CD4-positive, CD25-positive, alpha-beta regulatory T cell (primary cell): Measurements from ENCODE around the gene HAP1. TPM values are rescaled to one million over a fixed set of nuclear protein-coding genes. Genes with fewer than 3 reads are reported as not detected.

Experiments used
- ATAC-seq, 2 donors: fragments of 150-1000 bp; cut with Tn5 transposase; one replicate each; pipeline ENCODE4 v1.10.0; 2021; ENCODE audit warnings: low read depth in 2 of 2, moderate number of reproducible peaks in 2 of 2, moderate library complexity in 1 of 2
- DNase-seq, 3 donors: peaks; one replicate each; pipeline versions ENCODE4 v3.0.0 to v3.0.0-alpha.2; 2012 to 2022; ENCODE audit warnings: mixed read lengths in 1 of 3
- H3K27ac ChIP-seq: one replicate; pipeline ENCODE4 v1.7.0; 2013; ENCODE audit warnings: mild to moderate bottlenecking, low read length; ENCODE audit not compliant: insufficient read depth, poor library complexity, severe bottlenecking
- H3K27me3 ChIP-seq: one replicate; pipeline ENCODE4 v1.7.0; 2013; ENCODE audit warnings: low read length; ENCODE audit not compliant: control insufficient read depth, insufficient read depth
- H3K36me3 ChIP-seq: one replicate; pipeline ENCODE4 v1.7.0; 2013; ENCODE audit warnings: mild to moderate bottlenecking, low read length, moderate library complexity; ENCODE audit not compliant: control insufficient read depth, insufficient read depth
- H3K4me1 ChIP-seq: 2 replicates; pipeline ENCODE4 v1.7.0; 2013; ENCODE audit warnings: mild to moderate bottlenecking, low read length; ENCODE audit not compliant: insufficient read depth, control insufficient read depth, poor library complexity, severe bottlenecking
- H3K4me3 ChIP-seq: one replicate; pipeline ENCODE4 v1.7.0; 2013; ENCODE audit warnings: low read depth, mild to moderate bottlenecking, low read length, moderate library complexity
- H3K9me3 ChIP-seq, 2 experiments: 1 replicate in 1 of 2; 2 replicates in 1 of 2; pipeline ENCODE4 v1.7.0; 2013; ENCODE audit warnings: low read length in 2 of 2, mild to moderate bottlenecking in 1 of 2, moderate library complexity in 1 of 2; ENCODE audit not compliant: control insufficient read depth in 2 of 2
- H3K27ac Mint-ChIP-seq, 3 donors: one replicate each; pipeline ENCODE4 v1.8.0; 2020 to 2022; ENCODE audit warnings: mild to moderate bottlenecking in 3 of 3, mixed read lengths in 3 of 3, moderate library complexity in 2 of 3
- H3K27me3 Mint-ChIP-seq: one replicate; pipeline ENCODE4 v1.8.0; 2022; ENCODE audit warnings: mild to moderate bottlenecking, mixed read lengths
- H3K36me3 Mint-ChIP-seq: one replicate; pipeline ENCODE4 v1.8.0; 2020; ENCODE audit warnings: mixed read lengths
- H3K4me1 Mint-ChIP-seq, 4 donors: one replicate each; pipeline ENCODE4 v1.8.0; 2020 to 2022; ENCODE audit warnings: mixed read lengths in 4 of 4, mild to moderate bottlenecking in 1 of 4
- H3K4me3 Mint-ChIP-seq, 4 donors: one replicate each; pipeline ENCODE4 v1.8.0; 2020 to 2022; ENCODE audit warnings: mild to moderate bottlenecking in 4 of 4, mixed read lengths in 4 of 4, moderate library complexity in 3 of 4
- H3K9me3 Mint-ChIP-seq, 7 donors: one replicate each; pipeline ENCODE4 v1.8.0; 2020 to 2022; ENCODE audit warnings: mixed read lengths in 7 of 7, mild to moderate bottlenecking in 3 of 7, moderate library complexity in 2 of 7
- polyA plus RNA-seq, 4 donors: library from polyadenylated mRNA; unstranded; fragments of 300-500 nt; fragmentation: Illumina TruSeq; gene quantifications; one replicate each; pipeline ENCODE4 v1.2.3, GENCODE V29; 2021
- total RNA-seq: library from RNA; stranded (reverse); gene quantifications from one replicate; pipeline ENCODE4 v1.2.3, GENCODE V29; 2022

HAP1 gene
- total and polyA plus RNA-seq, 5 donors from 2014 or later, result 0.35 to 2.1 (median 0.62) TPM

- Histone ChIP-seq H3K9me3 (no peaks in the 10 kb centered on the region), H3K4me3 (no peak overlapping the region), H3K27ac (no peak overlapping the region), H3K4me1 (peaks cover 15% of the 10 kb centered on the region), H3K27me3 (peaks cover 9% of the 10 kb centered on the region), H3K36me3 (no peaks in the 10 kb centered on the region)
- Mint-ChIP-seq H3K9me3 (peaks cover 0 to 3% (median 0%) of the 10 kb centered on the region in 7 donors), H3K27me3 (peaks cover 33% of the 10 kb centered on the region), H3K36me3 (no peaks in the 10 kb centered on the region), H3K4me3 (no peak overlapping the region), H3K27ac (no peak overlapping the region), H3K4me1 (peaks cover 0 to 19% (median 3%) of the 10 kb centered on the region in 4 donors)
- DNase-seq (no peak), ATAC-seq (no peak)
These were observed 4.3 kb upstream of the HAP1 start for GRCh38 chr17:41738801-41739112.

GRCh38 chr17:41738077-41738800, 3.8 kb upstream of the HAP1 start:
- Histone ChIP-seq H3K27me3 (peaks cover 9% of the 10 kb centered on the region), H3K36me3 (no peaks in the 10 kb centered on the region), H3K4me3 (no peak overlapping the region), H3K4me1 (peaks cover 15% of the 10 kb centered on the region), H3K9me3 (no peaks in the 10 kb centered on the region), H3K27ac (no peak overlapping the region)
- peak; percentile 85 to 87 for ATAC-seq
- H3K4me1 Mint-ChIP-seq, result peaks cover 0 to 22% (median 3%) of the 10 kb centered on the region in 4 donors
- no peak overlapping the region for H3K27ac Mint-ChIP-seq
- peak overlapping the region in 2 of 4 donors; percentile 43 to 59 for H3K4me3 Mint-ChIP-seq
- DNase-seq, result peak; percentile 64 to 79 (median 77)
- H3K9me3 Mint-ChIP-seq, result peaks cover 0 to 3% (median 0%) of the 10 kb centered on the region in 7 donors
- H3K36me3 Mint-ChIP-seq, result no peaks in the 10 kb centered on the region
- H3K27me3 Mint-ChIP-seq, result peaks cover 38% of the 10 kb centered on the region

- peaks cover 9% of the 10 kb centered on the region for H3K27me3 ChIP-seq
- ATAC-seq (peak in 1 of 2 donors; percentile 8), DNase-seq (no peak)
- no peaks in the 10 kb centered on the region for H3K9me3 ChIP-seq
- H3K4me3 ChIP-seq, result no peak overlapping the region
- Mint-ChIP-seq H3K27ac (no peak overlapping the region), H3K4me1 (peaks cover 0 to 22% (median 3%) of the 10 kb centered on the region in 4 donors), H3K27me3 (peaks cover 44% of the 10 kb centered on the region), H3K36me3 (no peaks in the 10 kb centered on the region), H3K9me3 (peaks cover 0 to 3% (median 0%) of the 10 kb centered on the region in 7 donors), H3K4me3 (peak overlapping the region in 3 of 4 donors; percentile 43 to 59 (median 56))
- no peaks in the 10 kb centered on the region for H3K36me3 ChIP-seq
- H3K4me1 ChIP-seq, result peaks cover 15% of the 10 kb centered on the region
- no peak overlapping the region for H3K27ac ChIP-seq
These were observed 3.2 kb upstream of the HAP1 start for GRCh38 chr17:41737680-41738023.

- H3K4me3 Mint-ChIP-seq, result peak overlapping the region in 2 of 4 donors; percentile 3 to 56
- Histone ChIP-seq H3K36me3 (no peaks in the 10 kb centered on the region), H3K27me3 (peaks cover 9% of the 10 kb centered on the region), H3K9me3 (no peaks in the 10 kb centered on the region), H3K27ac (no peak overlapping the region), H3K4me3 (no peak overlapping the region), H3K4me1 (peaks cover 15% of the 10 kb centered on the region)
- H3K4me1 Mint-ChIP-seq, result peaks cover 0 to 22% (median 6%) of the 10 kb centered on the region in 4 donors
- peaks cover 49% of the 10 kb centered on the region for H3K27me3 Mint-ChIP-seq
- H3K36me3 Mint-ChIP-seq, result no peaks in the 10 kb centered on the region
- ATAC-seq, result no peak
- no peak for DNase-seq
- H3K27ac Mint-ChIP-seq, result no peak overlapping the region
- H3K9me3 Mint-ChIP-seq, result peaks cover 0 to 3% (median 0%) of the 10 kb centered on the region in 7 donors
These were observed 2.7 kb upstream of the HAP1 start for GRCh38 chr17:41736983-41737679.

- H3K27ac ChIP-seq, result no peak overlapping the region
- ATAC-seq, result no peak
- peaks cover 63% of the 10 kb centered on the region for H3K27me3 Mint-ChIP-seq
These were observed 1.3 kb upstream of the HAP1 start for GRCh38 chr17:41735744-41736143.

GRCh38 chr17:41734949-41735313, 488 bp upstream of the HAP1 start:
- H3K27me3 Mint-ChIP-seq, result peaks cover 66% of the 10 kb centered on the region
- H3K36me3 Mint-ChIP-seq, result no peaks in the 10 kb centered on the region
- ATAC-seq (no peak), DNase-seq (no peak)
- Histone ChIP-seq H3K4me1 (peaks cover 15% of the 10 kb centered on the region), H3K4me3 (peak overlapping the region; percentile 37), H3K36me3 (no peaks in the 10 kb centered on the region), H3K27ac (no peak overlapping the region), H3K27me3 (peaks cover 9% of the 10 kb centered on the region), H3K9me3 (no peaks in the 10 kb centered on the region)
- H3K4me3 Mint-ChIP-seq, result peak overlapping the region in 3 of 4 donors; percentile 47 to 84 (median 56)
- H3K27ac Mint-ChIP-seq, result no peak overlapping the region
- peaks cover 0 to 3% (median 0%) of the 10 kb centered on the region in 7 donors for H3K9me3 Mint-ChIP-seq
- H3K4me1 Mint-ChIP-seq, result peaks cover 0 to 22% (median 9%) of the 10 kb centered on the region in 4 donors

More at GRCh38 chr17:41735744-41736143, 1.3 kb upstream of the HAP1 start:
- H3K4me3 Mint-ChIP-seq, result peak overlapping the region in 1 of 4 donors; percentile 32
- no peak overlapping the region for H3K27ac Mint-ChIP-seq
- no peaks in the 10 kb centered on the region for H3K36me3 ChIP-seq
- no peak overlapping the region for H3K4me3 ChIP-seq
- peaks cover 0 to 3% (median 0%) of the 10 kb centered on the region in 7 donors for H3K9me3 Mint-ChIP-seq
- peaks cover 0 to 22% (median 9%) of the 10 kb centered on the region in 4 donors for H3K4me1 Mint-ChIP-seq
- peaks cover 9% of the 10 kb centered on the region for H3K27me3 ChIP-seq
- H3K9me3 ChIP-seq, result no peaks in the 10 kb centered on the region
- H3K36me3 Mint-ChIP-seq, result no peaks in the 10 kb centered on the region
- no peak for DNase-seq
- H3K4me1 ChIP-seq, result peaks cover 15% of the 10 kb centered on the region

- ATAC-seq, result no peak
- no peak overlapping the region for H3K27ac ChIP-seq
- no peak overlapping the region for H3K4me3 ChIP-seq
- peaks cover 0 to 22% (median 9%) of the 10 kb centered on the region in 4 donors for H3K4me1 Mint-ChIP-seq
- DNase-seq, result no peak
- H3K36me3 ChIP-seq, result no peaks in the 10 kb centered on the region
- peaks cover 67% of the 10 kb centered on the region for H3K27me3 Mint-ChIP-seq
- H3K4me1 ChIP-seq, result peaks cover 15% of the 10 kb centered on the region
- peak overlapping the region in 2 of 4 donors; percentile 66 to 84 for H3K4me3 Mint-ChIP-seq
- H3K36me3 Mint-ChIP-seq, result no peaks in the 10 kb centered on the region
- peak overlapping the region in 1 of 3 donors; percentile 77 for H3K27ac Mint-ChIP-seq
- H3K27me3 ChIP-seq, result peaks cover 9% of the 10 kb centered on the region
- H3K9me3 Mint-ChIP-seq, result peaks cover 0 to 3% (median 0%) of the 10 kb centered on the region in 7 donors
- no peaks in the 10 kb centered on the region for H3K9me3 ChIP-seq
These were observed 900 bp downstream of the HAP1 start for GRCh38 chr17:41733348-41734138.
